AG04450 (cell line): Measurements from ENCODE around the gene UPB1. TPM values are rescaled to one million over a fixed set of nuclear protein-coding genes. Genes with fewer than 3 reads are reported as not detected.
A peak's percentile ranks its signal among the peaks of the same experiment; 100 is the strongest.

Source experiments
- CTCF ChIA-PET: fragments of 300-600, 350-600 bp; formaldehyde crosslinking; extraction: SDS; loops from one replicate; lab custom pipeline; 2022; ENCODE audit warnings: antibody characterized with exemption, inconsistent platforms; lab: Charles Lee
- POLR2A ChIA-PET: fragments of 350-600 bp; formaldehyde crosslinking; extraction: SDS; loops from one replicate; lab custom pipeline; 2021; ENCODE audit warnings: antibody characterized with exemption, inconsistent platforms; lab: Yijun Ruan, JAX
- DNase-seq: peaks from one replicate; pipeline ENCODE4 v3.0.0-alpha.2; 2011; ENCODE audit warnings: low read depth, low spot score
- H3K27ac ChIP-seq: one replicate; pipeline ENCODE4 v1.5.1; 2012; ENCODE audit warnings: low read depth, low read length, control low read depth
- H3K27me3 ChIP-seq: one replicate; pipeline ENCODE4 v1.6.0; 2012; ENCODE audit warnings: low read length; ENCODE audit not compliant: control insufficient read depth, insufficient read depth
- H3K4me3 ChIP-seq: 2 replicates; pipeline ENCODE4 v1.5.1; 2011; ENCODE audit warnings: mild to moderate bottlenecking, low read depth, low read length, control low read depth
- H3K9me3 ChIP-seq: 2 replicates; pipeline ENCODE4 v1.5.1; 2012; ENCODE audit warnings: low read length; ENCODE audit not compliant: control insufficient read depth, insufficient read depth
- polyA plus RNA-seq: library from polyadenylated mRNA; depleted of rRNA; stranded (reverse); fragments of >200 nt; gene quantifications from 2 replicates; pipeline ENCODE4 v1.2.3, GENCODE V29; 2011
- TF ChIP-seq, protein P1 (sequence below): IDR thresholded peaks from 2 replicates; pipeline ENCODE4 v1.5.1; 2011; ENCODE audit warnings: low read depth, low read length, control low read depth, inconsistent platforms

The UPB1 gene
- polyA plus RNA-seq, 1 experiment, result not detected

DNA sequence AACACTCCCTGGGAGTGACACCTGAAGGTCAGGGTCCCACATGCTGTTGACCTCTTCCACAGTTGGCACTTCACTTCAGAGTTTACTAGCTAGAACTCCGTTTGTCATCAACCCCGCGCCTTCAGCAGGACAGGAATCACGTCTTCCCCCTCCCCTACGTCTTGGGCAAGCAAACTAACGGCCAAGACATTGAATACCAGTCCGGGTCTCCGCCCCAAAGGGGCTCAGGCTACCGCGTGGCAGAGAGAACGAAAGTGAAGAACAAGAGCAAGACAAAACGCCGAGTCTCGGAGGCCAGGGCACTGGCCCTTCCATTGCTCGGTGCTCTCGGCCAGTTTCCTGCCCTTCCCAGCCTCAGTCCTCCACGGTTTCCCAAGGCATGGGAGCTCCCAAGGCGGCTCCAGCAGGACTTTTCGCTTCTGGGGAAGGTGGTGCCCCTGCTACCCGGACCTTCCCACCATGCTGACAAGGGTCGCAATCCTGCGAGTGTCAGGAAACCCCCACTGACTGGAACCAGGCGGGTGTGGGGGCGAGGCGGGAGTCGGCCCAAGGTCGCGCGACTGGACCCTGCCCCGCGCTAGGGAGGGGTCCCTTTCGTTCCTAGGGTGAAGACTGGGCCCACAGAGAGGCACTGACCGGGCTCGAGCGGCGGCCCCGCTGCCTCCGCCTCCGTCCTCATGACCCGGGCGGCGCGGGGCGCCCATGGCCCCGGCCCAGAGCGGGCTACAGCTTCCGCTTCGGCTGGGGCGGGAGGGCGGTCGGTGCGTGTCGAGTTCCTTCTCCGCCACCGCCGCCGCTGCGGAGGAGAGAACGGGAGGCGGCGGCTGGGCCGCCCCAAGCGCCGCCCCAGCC, 59.4 kb downstream of the UPB1 start, which contains the start of gene GUCD1:
GUCD1 (minus strand) TSS at position 826 of the 852 bp plus-strand sequence; CDS start at position 679, 147 bp downstream.
- CTCF ChIA-PET, result no interaction called here
- POLR2A ChIA-PET, result interaction anchor here (0.6 to 2.8 kb wide), 5 partner anchors 9 to 29 kb away, joined by 3 to 8 read pairs (median 5); no protein-coding TSS in a partner anchor
- Histone ChIP-seq H3K4me3 (peak within 1 kb of the TSS; percentile 96), H3K9me3 (no peaks in the 10 kb centered on the region; the same call in 1 of the 2 replicates), H3K27me3 (no peaks in the 10 kb centered on the region), H3K27ac (peak within 1 kb of the TSS; percentile 92)
- DNase-seq, result no peak
- TF ChIP-seq, protein P1, sequence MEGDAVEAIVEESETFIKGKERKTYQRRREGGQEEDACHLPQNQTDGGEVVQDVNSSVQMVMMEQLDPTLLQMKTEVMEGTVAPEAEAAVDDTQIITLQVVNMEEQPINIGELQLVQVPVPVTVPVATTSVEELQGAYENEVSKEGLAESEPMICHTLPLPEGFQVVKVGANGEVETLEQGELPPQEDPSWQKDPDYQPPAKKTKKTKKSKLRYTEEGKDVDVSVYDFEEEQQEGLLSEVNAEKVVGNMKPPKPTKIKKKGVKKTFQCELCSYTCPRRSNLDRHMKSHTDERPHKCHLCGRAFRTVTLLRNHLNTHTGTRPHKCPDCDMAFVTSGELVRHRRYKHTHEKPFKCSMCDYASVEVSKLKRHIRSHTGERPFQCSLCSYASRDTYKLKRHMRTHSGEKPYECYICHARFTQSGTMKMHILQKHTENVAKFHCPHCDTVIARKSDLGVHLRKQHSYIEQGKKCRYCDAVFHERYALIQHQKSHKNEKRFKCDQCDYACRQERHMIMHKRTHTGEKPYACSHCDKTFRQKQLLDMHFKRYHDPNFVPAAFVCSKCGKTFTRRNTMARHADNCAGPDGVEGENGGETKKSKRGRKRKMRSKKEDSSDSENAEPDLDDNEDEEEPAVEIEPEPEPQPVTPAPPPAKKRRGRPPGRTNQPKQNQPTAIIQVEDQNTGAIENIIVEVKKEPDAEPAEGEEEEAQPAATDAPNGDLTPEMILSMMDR, result no peak

DNA sequence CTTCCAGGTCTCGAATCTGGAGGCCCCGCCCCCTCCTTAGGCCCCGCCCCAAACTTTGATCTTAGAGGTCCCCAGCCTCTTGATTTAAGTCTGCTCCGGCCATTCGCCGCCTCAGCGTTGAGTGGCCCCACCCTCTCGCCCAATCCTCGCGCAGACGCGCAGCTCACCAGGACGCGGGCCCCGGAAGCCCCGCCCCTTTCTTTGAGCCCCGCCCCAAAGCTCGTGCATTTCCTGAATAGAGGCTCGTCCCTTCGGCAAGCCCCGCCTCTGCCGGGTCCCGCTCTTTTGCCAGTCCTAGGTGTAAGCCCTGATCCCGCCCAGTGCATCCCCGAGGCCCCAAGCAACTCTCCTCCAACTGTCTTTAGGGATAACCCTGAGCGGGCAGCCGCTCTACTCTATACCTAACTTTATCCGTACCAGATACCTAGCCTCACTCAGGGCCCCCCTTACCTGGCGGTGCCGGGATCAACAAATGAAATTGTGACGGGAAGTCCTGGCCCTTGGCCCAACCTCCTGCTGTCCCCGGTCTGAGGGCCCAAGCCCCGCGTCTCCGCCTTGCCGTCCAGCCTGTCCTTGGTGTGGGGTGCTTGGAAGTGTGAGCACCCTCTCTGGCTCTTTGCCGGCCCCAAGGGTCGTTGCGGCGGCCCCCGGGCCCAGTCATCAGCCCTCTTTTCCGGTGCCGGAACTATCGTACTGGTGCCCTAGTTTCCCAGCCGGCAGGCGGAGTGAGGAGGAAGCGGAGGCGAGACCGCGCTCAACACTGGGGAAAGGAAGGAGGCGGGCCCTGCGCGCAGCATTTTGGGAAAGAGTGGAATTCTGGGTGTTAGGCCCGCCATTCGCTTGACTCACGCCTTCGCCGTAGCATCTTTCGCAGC, 60.3 kb downstream of the UPB1 start, which contains the start of gene SNRPD3:
SNRPD3 (plus strand) TSS at position 835 of the 875 bp plus-strand sequence. CDS start 1,676 bp downstream, outside the sequence.
- ChIA-PET CTCF (no interaction called here), POLR2A (interaction anchor here (0.6 to 2.8 kb wide), 10 partner anchors 9 to 391 kb away, joined by 3 to 8 read pairs (median 4); partner anchors contain the start of gene ADORA2A)
- H3K9me3 ChIP-seq, result no peaks in the 10 kb centered on the region; the same call in 1 of the 2 replicates
- H3K27ac ChIP-seq, result peak within 1 kb of the TSS; percentile 92
- TF ChIP-seq, protein P1, result peak; percentile 37
- peak within 1 kb of the TSS; percentile 96 for H3K4me3 ChIP-seq
- H3K27me3 ChIP-seq, result no peaks in the 10 kb centered on the region
- DNase-seq, result peak; percentile 97

DNA sequence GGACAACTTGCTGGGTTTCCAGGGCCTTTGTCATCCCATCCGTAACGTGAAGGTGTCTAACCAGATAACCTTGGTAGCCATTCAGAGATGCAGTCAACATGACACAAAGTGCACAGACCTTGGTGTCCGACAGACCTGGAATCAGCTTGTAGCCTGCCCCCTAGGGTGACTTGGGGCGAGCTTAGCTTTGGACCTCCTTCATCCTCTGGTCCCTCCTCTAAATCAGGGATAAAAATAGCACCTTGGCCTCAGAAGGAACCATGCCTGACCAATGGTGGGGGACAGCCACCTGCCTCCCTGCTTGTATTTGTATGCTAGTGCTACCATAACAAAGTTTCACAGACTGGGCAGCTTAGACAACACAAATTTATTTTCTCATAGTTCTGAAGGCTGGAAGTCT, 64.3 kb downstream of the UPB1 start:
- Histone ChIP-seq H3K4me3 (no peak overlapping the region), H3K27me3 (no peaks in the 10 kb centered on the region), H3K27ac (peak overlapping the region; percentile 21), H3K9me3 (no peaks in the 10 kb centered on the region; the same call in 1 of the 2 replicates)
- POLR2A ChIA-PET, result no interaction called here
- no peak for DNase-seq
- CTCF ChIA-PET, result no interaction called here
- TF ChIP-seq, protein P1, result no peak

DNA sequence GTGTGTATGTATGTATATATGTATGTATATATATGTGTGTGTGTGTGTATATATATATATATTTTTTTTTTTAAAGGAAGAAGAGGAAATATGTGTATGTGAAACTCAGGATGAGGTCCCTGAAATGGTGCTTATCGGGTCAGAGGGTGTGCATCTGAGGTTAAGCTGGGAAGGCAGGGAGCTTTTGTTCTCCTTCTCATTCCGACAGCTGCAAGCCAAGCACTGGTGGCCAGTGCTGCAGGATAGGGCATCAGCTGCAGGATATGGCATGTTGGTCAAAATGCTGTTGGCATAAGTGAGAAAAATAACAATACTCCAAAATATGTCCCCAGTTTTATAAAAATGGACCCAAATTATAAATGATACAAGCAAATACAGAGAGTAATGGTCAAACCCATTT, 68.1 kb downstream of the UPB1 start:
- Histone ChIP-seq H3K4me3 (no peak overlapping the region), H3K27ac (no peak overlapping the region), H3K27me3 (no peaks in the 10 kb centered on the region), H3K9me3 (no peaks in the 10 kb centered on the region)
- CTCF ChIA-PET, result no interaction called here
- DNase-seq, result no peak
- POLR2A ChIA-PET, result no interaction called here
- TF ChIP-seq, protein P1, result no peak
